Measurements from ENCODE around the gene ETFBKMT.
"Not testable (repeated sequence)": the region's sequence is repeated elsewhere in the genome, so short reads cannot be mapped to it uniquely, and the experiment has no call there.

The ETFBKMT gene

DNA sequence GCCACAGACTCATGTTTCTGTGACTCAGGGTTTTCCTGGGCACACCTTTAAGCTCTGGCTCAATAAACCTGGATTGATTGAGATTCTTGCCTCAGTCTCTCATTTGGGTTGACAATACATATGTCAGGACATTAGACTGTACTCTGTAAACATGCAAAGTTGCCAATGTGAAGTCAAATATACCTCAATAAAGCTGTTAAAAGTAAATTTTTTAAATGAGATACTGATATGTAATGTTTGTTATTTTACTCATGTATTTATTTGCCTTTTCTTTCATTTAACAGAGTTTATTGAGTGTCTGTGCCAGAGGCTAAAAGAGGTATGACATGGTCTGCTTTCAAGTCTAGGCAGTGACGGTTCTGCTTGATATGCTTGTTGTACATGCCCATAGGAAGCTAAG is 3.7 kb upstream of the ETFBKMT start:
- no peak for DNase-seq (ENCODE audit: low read depth)

DNA sequence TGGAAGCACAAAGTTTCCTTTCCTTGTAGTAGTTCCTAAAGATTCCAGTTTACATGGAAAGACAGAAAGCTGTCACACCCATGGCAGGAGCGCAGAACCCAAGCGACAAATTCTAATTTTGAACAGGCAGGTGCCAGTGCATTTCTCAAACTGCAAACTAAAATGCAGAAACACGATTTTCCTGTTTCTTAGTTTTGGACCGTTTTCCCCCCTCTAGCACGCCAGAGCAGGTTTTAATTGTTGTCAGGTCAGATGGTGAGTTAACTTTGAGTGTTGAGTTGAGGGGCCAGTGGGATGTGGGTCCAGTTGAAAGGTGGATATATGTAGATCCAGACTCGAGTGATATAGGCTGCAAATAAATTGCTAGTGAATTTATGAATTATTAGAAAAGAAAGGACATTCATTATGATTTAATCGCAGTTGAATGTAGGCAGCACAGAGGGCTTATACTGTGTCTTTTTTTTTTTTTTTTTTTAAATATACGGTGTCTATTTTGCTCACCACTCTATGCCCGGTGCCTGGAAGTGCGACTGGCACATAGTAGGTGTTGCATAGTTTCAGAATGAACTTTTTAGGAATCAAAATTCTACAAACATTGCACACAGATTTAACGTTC is 909 bp upstream of the ETFBKMT start:
- no peak for DNase-seq (ENCODE audit: low read depth)

DNA sequence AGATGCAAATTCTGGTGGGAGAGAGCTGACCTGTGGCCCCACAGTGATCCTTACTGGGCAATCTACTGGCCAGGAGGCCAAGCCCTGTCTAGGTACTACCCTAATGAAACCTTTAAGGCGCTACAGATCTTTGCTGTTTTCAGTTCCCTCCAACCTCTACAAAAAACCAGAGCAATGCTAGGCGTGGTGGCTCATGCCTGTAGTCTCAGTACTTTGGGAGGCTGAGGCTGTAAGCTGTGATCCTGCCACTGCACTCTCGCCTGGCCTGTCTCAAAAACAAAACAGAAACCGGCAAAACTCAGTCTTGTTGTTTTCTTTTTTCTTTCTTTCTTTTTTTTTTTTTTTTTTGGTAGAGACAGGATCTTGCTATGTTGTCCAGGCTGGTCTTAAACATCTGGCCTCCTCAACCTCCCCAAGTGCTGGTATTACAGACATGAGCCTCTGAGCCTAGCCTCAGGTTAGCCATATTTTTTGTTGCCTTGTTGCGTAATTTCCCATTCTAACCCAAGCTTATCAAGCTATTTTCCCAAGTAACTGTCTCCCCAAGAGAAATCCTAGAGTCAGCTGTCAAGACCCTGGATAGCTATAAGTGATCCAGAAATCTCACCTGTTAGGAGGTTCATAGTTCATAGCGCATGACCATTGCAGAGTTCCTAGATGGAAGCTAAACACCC is 2.8 kb downstream of the ETFBKMT start:
- no peak for DNase-seq (ENCODE audit: low read depth)

GRCh38 chr12:31663576-31663975 is 4.1 kb downstream of the ETFBKMT start:
- DNase-seq (ENCODE audit: low read depth) = no peak

- DNase-seq (ENCODE audit: low read depth) = no peak
These were observed 4.5 kb downstream of the ETFBKMT start for GRCh38 chr12:31664038-31664437.

GRCh38 chr12:31669020-31669419 is 9.5 kb downstream of the ETFBKMT start:
- no peak for DNase-seq (ENCODE audit: low read depth)

DNA sequence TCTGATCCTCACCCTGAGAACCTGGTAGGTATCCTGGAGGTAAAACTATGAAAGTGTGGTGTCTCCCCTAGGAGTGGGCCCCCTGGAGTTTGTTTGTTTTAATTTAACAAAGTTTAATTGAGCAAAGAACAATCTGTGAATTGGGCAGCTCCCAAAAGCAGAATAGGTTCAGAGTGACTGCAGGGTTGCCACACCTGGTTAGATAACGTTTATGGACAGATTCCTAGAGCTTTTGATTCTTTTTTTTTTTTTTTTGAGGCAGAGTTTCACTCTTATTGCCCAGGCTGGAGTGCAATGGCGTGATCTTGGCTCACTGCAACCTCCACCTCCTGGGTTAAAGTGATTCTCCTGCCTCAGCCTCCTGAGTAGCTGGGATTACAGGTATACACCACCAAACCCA is 10.1 kb downstream of the ETFBKMT start:
- not testable (repeated sequence) for DNase-seq (ENCODE audit: low read depth)

DNA sequence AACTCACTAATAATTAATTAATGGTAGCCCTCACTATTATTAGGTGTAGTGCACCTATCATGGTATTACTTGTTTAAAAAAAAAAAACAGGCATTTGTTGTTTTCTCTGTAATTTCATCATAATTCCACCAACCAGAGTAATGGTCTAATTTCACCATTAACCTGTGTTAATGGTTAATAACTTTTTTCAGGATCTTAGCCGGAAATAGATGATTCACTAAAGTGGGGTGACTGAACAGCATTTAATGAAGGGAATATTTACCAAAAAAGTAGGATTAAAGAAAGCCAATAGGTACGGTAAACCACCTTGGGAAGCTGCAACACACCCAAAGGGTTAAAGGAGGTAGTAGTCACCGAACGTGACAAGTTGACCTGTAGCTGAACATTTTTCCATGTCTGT is 13.0 kb downstream of the ETFBKMT start:
- DNase-seq (ENCODE audit: low read depth) = no peak

DNA sequence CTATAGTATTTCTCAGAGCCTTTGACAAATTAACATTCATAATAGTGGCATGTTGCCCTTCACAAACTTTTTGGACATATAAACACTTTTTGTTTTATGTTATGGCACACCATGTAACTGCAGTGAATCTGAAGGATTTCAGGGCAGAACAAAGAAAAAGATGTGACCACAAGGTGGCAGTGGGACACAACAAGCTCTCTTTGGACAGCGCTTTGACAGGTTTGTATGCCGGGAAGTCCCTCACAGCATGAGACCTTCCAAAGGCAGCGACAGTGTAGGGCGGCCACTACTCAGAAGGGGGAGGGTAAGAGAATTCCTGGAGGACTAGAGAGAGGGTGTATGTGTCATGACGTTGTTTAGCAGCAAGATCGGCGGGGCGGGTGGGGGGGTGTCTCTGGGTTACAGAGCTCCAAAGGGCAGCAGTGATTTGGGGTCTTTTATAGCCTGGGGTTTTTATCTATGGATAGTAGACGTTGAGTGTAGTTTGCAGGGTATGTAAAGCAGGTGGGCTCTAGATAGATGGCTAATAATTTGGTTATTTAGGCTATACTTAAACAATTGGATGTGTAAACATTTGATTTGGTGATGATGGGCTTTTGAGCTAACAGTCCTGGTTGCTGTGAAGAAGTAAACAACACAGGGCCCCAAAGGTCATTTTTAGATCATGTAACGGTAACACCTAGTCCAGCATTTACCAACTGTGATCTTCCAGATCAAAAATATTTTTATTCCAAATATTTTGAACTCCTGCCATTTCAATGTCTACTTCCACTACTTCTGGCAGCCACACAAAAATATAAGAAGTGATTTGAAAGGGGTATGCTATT is 22.9 kb downstream of the ETFBKMT start:
- DNase-seq (ENCODE audit: low read depth) = peak; percentile 88

DNA sequence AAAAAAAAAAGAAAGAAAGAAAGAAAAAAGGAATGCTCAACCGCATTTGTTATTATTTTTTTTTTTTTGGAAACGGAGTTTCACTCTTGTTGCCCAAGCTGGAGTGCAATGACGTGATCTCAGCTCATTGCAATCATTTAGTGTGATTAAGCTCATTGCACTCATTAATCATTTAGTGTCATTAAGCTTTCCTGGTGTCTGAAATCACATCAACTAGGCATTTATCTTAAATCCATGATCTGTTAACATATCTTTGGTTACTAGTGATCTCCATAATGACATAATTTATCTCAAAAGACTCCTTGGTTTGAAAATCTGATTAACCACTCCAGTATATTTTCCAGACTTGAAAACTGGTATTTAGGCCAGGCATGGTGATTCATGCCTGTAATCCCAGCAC is 26.3 kb downstream of the ETFBKMT start:
- no peak for DNase-seq (ENCODE audit: low read depth)

DNA sequence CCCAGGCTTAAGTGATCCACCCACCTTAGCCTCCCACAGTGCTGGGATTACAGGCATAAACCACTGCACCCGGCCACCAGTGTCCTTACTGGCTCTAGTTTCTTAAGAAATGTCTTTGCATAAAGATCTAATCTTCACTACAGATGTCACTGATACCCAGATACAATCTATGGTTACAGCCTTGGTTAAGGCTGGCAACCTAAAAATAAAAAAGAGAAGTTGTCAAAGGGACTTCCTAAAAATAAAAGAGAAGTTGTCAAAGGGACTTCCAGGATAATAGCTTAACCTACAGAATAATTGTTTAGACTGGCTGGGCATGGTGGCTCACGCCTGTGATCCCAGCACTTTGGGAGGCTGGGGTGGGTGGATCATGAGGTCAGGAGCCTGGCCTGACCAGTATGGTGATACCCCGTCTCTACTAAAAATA is 27.6 kb downstream of the ETFBKMT start:
- DNase-seq (ENCODE audit: low read depth) = no peak

GRCh38 chr12:31689921-31690320 is 30.4 kb downstream of the ETFBKMT start:
- DNase-seq (ENCODE audit: low read depth) = not testable (repeated sequence)

- peak; percentile 31 for DNase-seq (ENCODE audit: low read depth)
These were observed 42.6 kb downstream of the ETFBKMT start for GRCh38 chr12:31702047-31702446.

- no peak for DNase-seq (ENCODE audit: low read depth)
These were observed 46.1 kb downstream of the ETFBKMT start for GRCh38 chr12:31705621-31706020.

GRCh38 chr12:31708118-31708517 is 48.6 kb downstream of the ETFBKMT start:
- DNase-seq (ENCODE audit: low read depth) = not testable (repeated sequence)

- DNase-seq (ENCODE audit: low read depth) = peak; percentile 11
These were observed 50.7 kb downstream of the ETFBKMT start for GRCh38 chr12:31710021-31710818.

- no peak for DNase-seq (ENCODE audit: low read depth)
These were observed 53.4 kb downstream of the ETFBKMT start for GRCh38 chr12:31712877-31713276.

GRCh38 chr12:31714406-31715271 is 55.2 kb downstream of the ETFBKMT start:
- no peak for DNase-seq (ENCODE audit: low read depth)

DNA sequence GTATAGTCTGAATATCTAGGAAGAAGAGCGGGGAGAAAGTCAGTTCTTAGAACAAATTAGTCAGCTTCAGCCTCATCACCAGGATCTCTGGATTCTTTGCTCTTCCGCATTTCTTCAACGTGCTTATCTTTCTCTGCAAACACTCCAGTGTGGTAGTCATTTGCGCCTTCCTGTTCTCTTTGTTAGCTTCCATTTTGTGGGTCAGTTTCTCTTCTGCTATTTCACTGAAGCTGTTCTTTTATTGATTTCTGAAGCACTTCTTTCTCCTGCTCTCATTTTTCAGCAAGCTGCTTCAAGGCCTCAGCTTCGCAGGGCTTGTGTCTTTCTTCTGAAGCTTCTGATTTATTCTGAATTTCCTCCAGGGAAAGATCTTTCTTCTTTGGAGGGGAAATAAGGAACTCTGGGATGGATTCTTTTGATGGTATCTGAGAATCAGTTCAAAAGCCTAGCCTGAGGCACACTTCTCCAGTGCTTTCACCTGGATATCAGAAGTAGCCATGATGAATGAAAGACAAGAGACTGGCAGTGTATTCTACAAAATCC is 55.9 kb downstream of the ETFBKMT start:
- peak; percentile 57 for DNase-seq (ENCODE audit: low read depth)

- DNase-seq (ENCODE audit: low read depth) = not testable (repeated sequence)
These were observed 57.5 kb downstream of the ETFBKMT start for GRCh38 chr12:31716998-31717397.
